Measurements from ENCODE around the gene FAM135A.
"Not testable (repeated sequence)": the region's sequence is repeated elsewhere in the genome, so short reads cannot be mapped to it uniquely, and the experiment has no call there.

The FAM135A gene

GRCh38 chr6:70459235-70459634 lies 45.9 kb downstream of the FAM135A start:
- Mint-ChIP-seq H3K27ac (no peak overlapping the region), H3K27me3 (no peaks in the 10 kb centered on the region), H3K36me3 (peaks cover 23% of the 10 kb centered on the region), H3K9me3 (no peaks in the 10 kb centered on the region), H3K4me3 (no peak overlapping the region), H3K4me1 (no peaks in the 10 kb centered on the region)
- no peak for DNase-seq (ENCODE audit: low spot score in 2 of 2)
- ATAC-seq (ENCODE audit: low read depth), result no peak

- H3K4me1 Mint-ChIP-seq; ATAC-seq (ENCODE audit: low read depth); H3K27ac Mint-ChIP-seq; DNase-seq (ENCODE audit: low spot score in 2 of 2); H3K4me3 Mint-ChIP-seq; H3K27me3 Mint-ChIP-seq; H3K9me3 Mint-ChIP-seq: not testable (repeated sequence)
- H3K36me3 Mint-ChIP-seq, result peaks cover 21% of the 10 kb centered on the region
These were observed 46.4 kb downstream of the FAM135A start for GRCh38 chr6:70459699-70460098.

- Mint-ChIP-seq H3K4me3 (no peak overlapping the region), H3K4me1 (peaks cover 3% of the 10 kb centered on the region), H3K36me3 (peaks cover 34% of the 10 kb centered on the region), H3K9me3 (peaks cover 1% of the 10 kb centered on the region), H3K27me3 (no peaks in the 10 kb centered on the region), H3K27ac (no peak overlapping the region)
- DNase-seq (ENCODE audit: low spot score in 2 of 2) (no peak), ATAC-seq (ENCODE audit: low read depth) (no peak)
These were observed 56.7 kb downstream of the FAM135A start for GRCh38 chr6:70470016-70470415.

- not testable (repeated sequence) for H3K27me3 Mint-ChIP-seq; H3K27ac Mint-ChIP-seq; ATAC-seq (ENCODE audit: low read depth); H3K9me3 Mint-ChIP-seq; DNase-seq (ENCODE audit: low spot score in 2 of 2); H3K4me1 Mint-ChIP-seq; H3K4me3 Mint-ChIP-seq
- peaks cover 34% of the 10 kb centered on the region for H3K36me3 Mint-ChIP-seq
These were observed 57.2 kb downstream of the FAM135A start for GRCh38 chr6:70470510-70470909.

- Mint-ChIP-seq H3K27ac (no peak overlapping the region), H3K9me3 (no peaks in the 10 kb centered on the region), H3K36me3 (peaks cover 43% of the 10 kb centered on the region), H3K27me3 (no peaks in the 10 kb centered on the region), H3K4me3 (no peak overlapping the region), H3K4me1 (no peaks in the 10 kb centered on the region)
- no peak for ATAC-seq (ENCODE audit: low read depth)
- no peak for DNase-seq (ENCODE audit: low spot score in 2 of 2)
These were observed 61.4 kb downstream of the FAM135A start for GRCh38 chr6:70474751-70475150.

GRCh38 chr6:70479236-70479635 lies 65.9 kb downstream of the FAM135A start:
- Mint-ChIP-seq H3K9me3 (no peaks in the 10 kb centered on the region), H3K27me3 (no peaks in the 10 kb centered on the region), H3K27ac (no peak overlapping the region), H3K36me3 (peaks cover 29% of the 10 kb centered on the region), H3K4me1 (no peaks in the 10 kb centered on the region), H3K4me3 (no peak overlapping the region)
- ATAC-seq (ENCODE audit: low read depth) (no peak), DNase-seq (ENCODE audit: low spot score in 2 of 2) (no peak)

GRCh38 chr6:70486638-70487037 lies 73.3 kb downstream of the FAM135A start:
- H3K4me3 Mint-ChIP-seq, result not testable (repeated sequence)

GRCh38 chr6:70489364-70489763 lies 76.1 kb downstream of the FAM135A start:
- no peaks in the 10 kb centered on the region for H3K4me1 Mint-ChIP-seq
- DNase-seq (ENCODE audit: low spot score in 2 of 2) (no peak), ATAC-seq (ENCODE audit: low read depth) (no peak)
- H3K36me3 Mint-ChIP-seq, result peaks cover 3% of the 10 kb centered on the region
- H3K9me3 Mint-ChIP-seq, result no peaks in the 10 kb centered on the region
- H3K4me3 Mint-ChIP-seq, result no peak overlapping the region
- no peaks in the 10 kb centered on the region for H3K27me3 Mint-ChIP-seq
- no peak overlapping the region for H3K27ac Mint-ChIP-seq

More at GRCh38 chr6:70486638-70487037, 73.3 kb downstream of the FAM135A start:
- H3K27ac Mint-ChIP-seq; H3K9me3 Mint-ChIP-seq; DNase-seq (ENCODE audit: low spot score in 2 of 2); H3K36me3 Mint-ChIP-seq; ATAC-seq (ENCODE audit: low read depth); H3K4me1 Mint-ChIP-seq; H3K27me3 Mint-ChIP-seq: not testable (repeated sequence)

- no peak for ATAC-seq (ENCODE audit: low read depth)
- H3K9me3 Mint-ChIP-seq, result peaks cover 8% of the 10 kb centered on the region
- H3K36me3 Mint-ChIP-seq, result peaks cover 34% of the 10 kb centered on the region
These were observed 81.5 kb downstream of the FAM135A start for GRCh38 chr6:70494833-70495232.

GRCh38 chr6:70495790-70496189 lies 82.5 kb downstream of the FAM135A start:
- not testable (repeated sequence) for H3K27ac Mint-ChIP-seq; H3K9me3 Mint-ChIP-seq; H3K4me1 Mint-ChIP-seq; H3K4me3 Mint-ChIP-seq; DNase-seq (ENCODE audit: low spot score in 2 of 2); ATAC-seq (ENCODE audit: low read depth); H3K27me3 Mint-ChIP-seq
- H3K36me3 Mint-ChIP-seq, result peaks cover 38% of the 10 kb centered on the region

More at GRCh38 chr6:70494833-70495232, 81.5 kb downstream of the FAM135A start:
- no peaks in the 10 kb centered on the region for H3K27me3 Mint-ChIP-seq
- H3K4me1 Mint-ChIP-seq, result no peaks in the 10 kb centered on the region
- H3K27ac Mint-ChIP-seq, result no peak overlapping the region
- no peak for DNase-seq (ENCODE audit: low spot score in 2 of 2)
- H3K4me3 Mint-ChIP-seq, result no peak overlapping the region

GRCh38 chr6:70502484-70502883 lies 89.2 kb downstream of the FAM135A start:
- ATAC-seq (ENCODE audit: low read depth), result no peak
- Mint-ChIP-seq H3K9me3 (peaks cover 17% of the 10 kb centered on the region), H3K27me3 (no peaks in the 10 kb centered on the region), H3K27ac (no peak overlapping the region), H3K4me1 (no peaks in the 10 kb centered on the region), H3K36me3 (peaks cover 53% of the 10 kb centered on the region), H3K4me3 (no peak overlapping the region)
- no peak for DNase-seq (ENCODE audit: low spot score in 2 of 2)

- Mint-ChIP-seq H3K36me3 (peaks cover 41% of the 10 kb centered on the region), H3K27ac (no peak overlapping the region), H3K27me3 (no peaks in the 10 kb centered on the region), H3K4me3 (no peak overlapping the region), H3K9me3 (peaks cover 15% of the 10 kb centered on the region), H3K4me1 (no peaks in the 10 kb centered on the region)
- ATAC-seq (ENCODE audit: low read depth), result no peak
- DNase-seq (ENCODE audit: low spot score in 2 of 2), result no peak
These were observed 90.6 kb downstream of the FAM135A start for GRCh38 chr6:70503813-70504465.

GRCh38 chr6:70506321-70506720 lies 93.0 kb downstream of the FAM135A start:
- no peak overlapping the region for H3K4me3 Mint-ChIP-seq
- ATAC-seq (ENCODE audit: low read depth), result no peak

GRCh38 chr6:70507161-70507560 lies 93.9 kb downstream of the FAM135A start:
- no peak for ATAC-seq (ENCODE audit: low read depth)
- Mint-ChIP-seq H3K27me3 (no peaks in the 10 kb centered on the region), H3K27ac (no peak overlapping the region), H3K4me3 (no peak overlapping the region), H3K4me1 (no peaks in the 10 kb centered on the region), H3K9me3 (peaks cover 9% of the 10 kb centered on the region), H3K36me3 (peaks cover 25% of the 10 kb centered on the region)
- no peak for DNase-seq (ENCODE audit: low spot score in 2 of 2)

More at GRCh38 chr6:70506321-70506720, 93.0 kb downstream of the FAM135A start:
- no peak for DNase-seq (ENCODE audit: low spot score in 2 of 2)
- Mint-ChIP-seq H3K27ac (no peak overlapping the region), H3K36me3 (peaks cover 29% of the 10 kb centered on the region), H3K9me3 (peaks cover 10% of the 10 kb centered on the region), H3K27me3 (no peaks in the 10 kb centered on the region), H3K4me1 (no peaks in the 10 kb centered on the region)

GRCh38 chr6:70508953-70509352 lies 95.6 kb downstream of the FAM135A start:
- no peaks in the 10 kb centered on the region for H3K4me1 Mint-ChIP-seq

More at GRCh38 chr6:70508953-70509352, 95.6 kb downstream of the FAM135A start:
- H3K4me3 Mint-ChIP-seq, result no peak overlapping the region
- DNase-seq (ENCODE audit: low spot score in 2 of 2) (no peak), ATAC-seq (ENCODE audit: low read depth) (no peak)
- peaks cover 4% of the 10 kb centered on the region for H3K9me3 Mint-ChIP-seq
- no peaks in the 10 kb centered on the region for H3K27me3 Mint-ChIP-seq
- H3K27ac Mint-ChIP-seq, result no peak overlapping the region
- H3K36me3 Mint-ChIP-seq, result peaks cover 12% of the 10 kb centered on the region
